Stimulated activated CD4-positive, alpha-beta T cell treated with anti-CD3 and anti-CD28 coated beads, Interleukin-1b, Interleukin-23, amount 100 ng/mL, for 24 hours (primary cell): ENCODE data around the gene TOPBP1.
"Not testable (repeated sequence)": the region's sequence is repeated elsewhere in the genome, so short reads cannot be mapped to it uniquely, and the experiment has no call there.

Experiments used
- DNase-seq, 4 experiments: peaks; one replicate each; pipeline ENCODE4 v3.0.0-alpha.2; 2020; ENCODE audit warnings: low read depth in 4 of 4, low spot score in 1 of 4

TOPBP1 gene

DNA sequence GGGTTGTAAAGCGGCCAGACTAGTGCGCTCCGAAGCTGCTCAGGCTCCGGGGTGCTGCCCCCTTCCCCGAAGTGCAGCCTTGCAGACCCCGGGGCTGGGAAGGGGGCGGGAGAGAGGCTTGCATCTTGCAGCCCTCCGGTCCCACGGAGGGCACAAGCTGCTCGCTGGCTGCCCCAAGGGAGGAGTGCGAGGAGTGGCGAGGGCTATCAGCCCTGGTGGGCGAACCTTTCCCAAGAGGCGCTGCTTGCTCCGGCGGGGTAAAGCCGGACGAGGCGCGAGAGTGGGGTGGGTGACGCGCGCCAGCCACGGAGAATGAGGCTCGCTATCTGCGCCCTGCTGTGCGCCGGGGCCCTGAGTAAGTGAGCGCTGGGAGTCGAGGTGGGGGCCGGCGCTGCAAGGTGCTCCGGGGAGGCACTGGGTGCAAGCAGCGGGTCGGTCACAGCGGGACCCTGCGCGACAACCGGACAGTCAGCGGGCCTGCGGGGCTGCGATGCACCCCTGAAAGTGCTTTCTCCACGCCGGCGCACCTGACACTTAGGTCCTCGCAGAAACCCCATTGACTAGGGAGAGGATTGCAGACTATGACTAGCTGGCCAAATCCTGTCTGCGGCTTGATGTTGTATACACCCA, 12.7 kb upstream of the TOPBP1 start:
- DNase-seq = no peak

DNA sequence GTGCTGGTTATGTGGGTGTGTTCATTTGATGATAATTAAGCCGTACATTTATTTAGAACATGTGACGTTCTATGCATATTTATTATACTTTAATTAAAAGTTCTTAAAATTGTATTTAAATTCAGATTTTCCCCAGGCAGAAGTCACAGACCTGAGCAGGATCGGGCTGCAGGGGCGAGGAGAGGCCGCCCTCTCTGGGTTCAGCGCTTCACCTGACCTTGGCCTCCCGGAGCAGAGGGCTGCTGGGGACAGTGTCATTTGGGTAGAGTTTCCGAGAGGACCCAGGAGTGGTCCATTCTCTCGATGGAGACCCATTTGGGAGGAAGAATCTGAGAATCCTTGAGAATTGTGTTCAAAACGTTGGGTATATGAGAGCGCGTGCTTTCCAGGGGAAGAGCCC, 12.0 kb upstream of the TOPBP1 start:
- no peak for DNase-seq

- DNase-seq = no peak
Measured at GRCh38 chr3:133672461-133672860, 10.7 kb upstream of the TOPBP1 start.

DNA sequence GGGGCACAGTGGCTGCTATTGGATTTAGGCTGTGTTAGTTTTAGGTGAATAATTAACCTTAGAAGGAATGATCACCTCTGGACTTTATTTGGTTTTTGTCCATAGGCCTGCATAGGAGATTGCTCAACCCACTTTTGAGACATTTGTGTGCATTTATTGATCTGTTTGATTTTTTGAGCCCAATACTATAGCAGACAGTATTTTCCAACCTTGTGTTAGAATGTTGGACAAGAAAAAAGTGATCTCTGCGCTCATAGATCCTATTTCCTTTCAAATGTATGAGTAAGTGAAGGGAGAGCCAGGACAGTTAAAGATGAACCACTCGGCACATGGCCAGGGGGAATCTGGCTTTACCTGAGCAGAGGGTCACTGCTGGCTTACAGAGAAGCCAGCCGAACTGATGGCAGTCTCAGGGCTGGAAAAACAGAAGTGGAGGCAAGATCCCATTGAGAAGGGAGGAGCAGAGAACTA, 8.8 kb upstream of the TOPBP1 start:
- DNase-seq = no peak

DNA sequence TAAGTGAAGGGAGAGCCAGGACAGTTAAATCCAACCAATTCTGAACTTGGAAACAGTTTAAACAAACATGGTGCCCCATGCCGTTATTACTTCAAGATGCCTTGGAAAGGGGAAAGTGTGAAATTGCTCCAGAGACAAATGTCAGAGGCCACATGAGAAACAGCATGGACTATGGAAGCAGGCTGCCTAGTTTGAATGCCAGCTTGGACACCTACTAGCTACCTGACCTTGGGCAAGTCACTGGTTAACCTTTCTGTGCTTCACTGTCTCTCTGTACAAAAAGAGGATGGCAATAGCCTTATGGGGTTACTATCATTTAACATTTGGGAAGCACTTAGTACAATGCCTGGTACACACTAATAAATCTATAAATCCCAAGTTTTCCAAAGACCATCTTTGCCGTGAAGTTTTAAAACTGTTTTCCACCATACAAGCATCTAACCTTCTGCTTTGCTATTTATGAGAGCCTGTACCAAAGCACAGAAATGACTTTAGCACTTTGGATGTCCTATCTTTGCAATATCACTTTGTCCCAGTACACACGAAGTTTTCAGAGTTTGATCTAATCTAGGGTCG, 8.3 kb upstream of the TOPBP1 start:
- no peak for DNase-seq

DNA sequence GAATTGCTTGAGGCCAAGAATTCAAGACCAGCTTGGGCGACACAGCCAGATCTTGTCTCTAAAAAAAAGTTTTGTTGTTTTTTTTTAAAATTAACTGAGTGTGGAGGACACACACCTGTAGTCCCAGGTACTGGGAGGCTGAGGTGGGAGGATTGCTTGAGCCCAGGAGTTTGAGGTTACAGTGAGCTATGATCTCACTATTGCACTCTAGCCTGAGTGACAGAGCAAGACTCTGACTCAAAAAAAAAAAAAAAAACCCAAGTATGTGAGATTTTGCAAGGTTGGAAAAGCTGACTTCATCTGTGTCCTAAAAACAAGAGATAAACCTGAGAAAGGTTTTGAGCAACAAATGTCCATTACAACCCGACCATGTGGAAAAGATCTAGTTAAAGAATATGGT, 5.4 kb upstream of the TOPBP1 start:
- DNase-seq = no peak

DNA sequence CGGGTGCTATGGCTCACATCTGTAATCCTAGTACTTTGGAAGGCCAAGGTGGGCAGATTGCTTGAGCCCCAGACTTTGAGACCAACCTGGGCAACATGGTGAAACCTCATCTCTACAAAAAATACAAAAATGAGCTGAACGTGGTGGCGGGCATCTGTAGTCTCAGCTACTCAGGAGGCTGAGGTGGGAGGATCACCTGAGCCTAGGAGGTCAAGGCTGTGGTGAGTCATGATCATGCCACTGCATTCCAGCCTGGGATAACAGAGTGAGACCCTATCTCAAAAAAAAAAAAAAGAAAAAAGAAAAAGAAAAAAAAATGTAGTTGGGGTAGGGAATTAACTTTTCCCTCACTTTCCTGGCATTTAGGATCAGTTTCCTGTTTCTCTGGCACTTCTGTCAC, 3.4 kb upstream of the TOPBP1 start:
- not testable (repeated sequence) for DNase-seq

DNA sequence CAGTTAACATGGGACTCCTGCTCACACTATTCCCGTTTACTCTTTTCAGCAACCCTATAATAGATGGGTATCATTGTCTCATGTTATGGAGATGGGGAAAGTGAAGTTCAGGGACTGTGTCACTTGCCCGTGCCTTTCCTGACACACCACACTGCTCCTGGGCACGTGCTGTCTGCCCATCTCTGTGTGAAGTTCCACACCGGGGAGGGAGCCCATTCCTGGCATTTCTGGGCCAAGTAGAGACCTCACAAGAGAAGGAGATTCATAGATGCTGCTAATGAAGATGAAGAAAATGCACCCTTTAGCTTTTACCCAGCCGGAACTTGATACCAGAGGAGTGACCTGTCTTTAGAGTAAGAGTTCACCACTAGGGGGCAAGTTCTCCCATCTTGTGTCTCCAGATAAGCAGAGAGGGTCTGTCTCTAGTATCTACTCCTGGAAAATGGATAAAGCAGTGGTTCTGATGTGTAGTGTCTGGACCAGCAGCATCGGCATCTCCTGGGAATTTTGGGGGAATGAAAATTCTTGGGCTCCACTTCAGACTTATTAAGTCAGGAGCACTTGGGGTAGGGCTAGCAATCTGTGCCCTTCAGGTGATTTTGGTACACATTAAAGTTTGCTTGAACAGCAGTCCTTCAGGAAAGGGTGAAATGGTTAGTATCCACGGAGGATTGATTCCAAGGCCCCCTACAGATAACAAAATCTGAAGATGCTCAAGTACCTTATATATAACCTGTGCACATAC, 2.0 kb upstream of the TOPBP1 start:
- DNase-seq = no peak

- peak in 2 of 4 experiments; percentile 5 to 15 for DNase-seq
Measured at GRCh38 chr3:133662278-133662651, 524 bp upstream of the TOPBP1 start.

DNA sequence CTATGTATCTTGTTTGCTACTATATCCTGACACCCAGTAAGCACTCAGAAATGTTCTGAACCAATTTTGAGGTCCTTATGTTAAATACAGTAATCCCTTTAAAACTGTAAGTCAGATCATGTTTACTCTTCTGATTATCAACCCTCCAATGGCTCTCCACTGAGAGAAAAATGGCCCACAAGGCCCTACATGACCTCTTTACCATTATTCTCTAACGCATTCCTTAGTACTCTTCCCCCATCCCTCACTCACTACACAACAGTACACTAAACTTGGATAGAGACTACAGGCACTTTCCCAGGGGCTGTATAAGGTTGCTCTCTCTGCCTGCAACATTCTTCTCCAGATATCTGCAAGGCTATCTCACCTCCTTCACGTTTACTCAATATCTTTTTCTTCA, 1.9 kb downstream of the TOPBP1 start:
- DNase-seq = no peak

DNA sequence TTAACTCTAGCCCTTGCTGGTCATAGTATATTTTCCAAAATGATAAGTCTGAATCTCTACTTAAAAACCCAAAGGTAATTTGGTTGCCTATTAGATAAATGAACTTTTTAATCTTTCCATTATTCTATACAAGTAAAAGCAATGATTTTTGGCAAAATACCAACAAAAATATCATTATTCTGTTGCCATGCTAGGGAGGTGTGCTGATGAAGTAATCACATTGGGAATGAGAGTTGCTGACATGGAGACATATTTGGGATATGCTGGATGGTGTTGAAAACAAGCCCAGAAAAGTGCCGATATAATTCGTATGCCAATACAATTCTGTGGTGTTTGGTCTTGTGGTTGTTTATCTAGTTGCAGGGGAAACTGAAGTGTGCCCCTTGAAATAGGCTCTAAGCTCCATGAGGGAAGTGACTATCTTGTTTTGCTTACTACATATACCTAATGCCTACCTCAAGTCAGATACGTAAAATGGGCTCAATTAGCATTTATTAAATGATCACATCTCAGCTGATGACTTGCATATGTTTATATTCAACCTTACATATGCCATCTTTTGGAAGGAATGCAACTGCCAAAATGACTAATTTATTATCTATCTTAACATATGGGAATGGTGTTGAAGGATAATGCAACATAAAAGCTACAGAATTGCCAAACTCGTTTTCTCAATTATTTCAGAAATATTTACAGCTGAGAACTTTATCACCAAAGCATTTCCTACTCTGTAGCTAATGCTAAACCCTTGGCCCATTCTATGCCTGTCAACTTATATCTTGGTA, 5.8 kb downstream of the TOPBP1 start:
- DNase-seq = no peak

DNA sequence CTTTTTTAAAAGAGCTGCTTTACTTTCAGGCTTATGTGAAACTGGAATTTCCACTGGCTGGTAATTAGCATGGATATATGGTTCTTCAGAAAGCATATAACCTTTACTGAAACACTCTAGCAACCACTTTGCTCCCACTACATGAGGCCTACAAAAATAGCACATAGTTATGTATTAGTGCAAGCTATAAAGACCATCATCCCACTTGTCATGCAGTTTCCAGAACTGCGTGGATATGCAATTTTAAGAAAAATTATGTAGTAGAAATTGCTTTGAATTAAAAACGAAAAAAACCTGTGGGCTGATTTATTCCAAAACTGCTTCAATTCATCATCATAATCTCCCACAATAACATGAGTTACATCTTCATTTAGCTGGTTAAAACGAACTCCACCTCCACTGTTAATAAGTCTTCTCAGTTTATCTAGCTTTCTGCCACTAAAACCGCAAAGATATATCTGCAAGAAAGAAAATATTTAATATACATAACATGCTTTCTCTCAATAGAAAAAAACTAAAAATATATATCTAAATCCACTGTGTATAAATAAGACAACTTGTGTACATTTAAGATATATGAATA, 12.2 kb downstream of the TOPBP1 start:
- no peak for DNase-seq

DNA sequence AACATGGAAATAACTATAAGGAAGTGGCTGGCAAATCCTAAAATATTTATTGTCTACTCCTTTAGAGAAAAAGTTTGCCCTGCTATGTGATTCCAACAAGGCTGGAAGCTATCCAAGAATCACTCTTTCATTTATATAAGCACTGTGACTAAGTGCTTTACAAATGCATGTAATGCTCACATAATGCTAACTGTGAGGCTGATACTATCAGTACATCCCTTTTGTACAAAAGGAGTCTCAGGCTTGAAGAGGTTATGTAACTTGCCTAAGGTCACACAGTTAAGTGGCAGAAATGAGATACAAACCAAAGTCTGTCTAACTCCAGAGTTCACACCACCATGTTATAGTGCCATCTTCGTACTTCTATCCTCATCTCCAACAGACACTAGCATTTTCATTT, 17.0 kb downstream of the TOPBP1 start:
- no peak for DNase-seq

GRCh38 chr3:133643611-133644010, 18.1 kb downstream of the TOPBP1 start:
- DNase-seq = no peak

DNA sequence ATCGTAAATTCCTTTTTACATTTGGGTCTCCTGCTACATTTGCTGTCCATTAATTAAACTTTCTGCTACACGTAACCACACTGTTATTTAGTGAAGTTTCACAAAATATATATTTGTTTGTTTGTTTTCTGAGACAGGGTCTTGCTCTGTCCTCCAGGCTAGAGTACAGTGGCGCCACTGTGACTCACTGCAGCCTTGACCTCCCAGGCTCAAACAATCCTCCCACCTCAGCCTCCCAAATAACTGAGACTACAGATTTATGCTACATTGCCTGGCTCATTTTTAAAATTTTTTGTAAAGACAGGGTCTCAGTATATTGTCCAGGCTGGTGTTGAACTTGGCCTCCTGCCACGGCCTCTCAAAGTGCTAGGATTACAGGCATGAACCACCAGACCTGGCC, 20.5 kb downstream of the TOPBP1 start:
- DNase-seq = no peak

GRCh38 chr3:133633439-133633838, 28.3 kb downstream of the TOPBP1 start:
- DNase-seq = no peak

GRCh38 chr3:133629146-133629545, 32.6 kb downstream of the TOPBP1 start:
- DNase-seq = no peak

- no peak for DNase-seq
Measured at GRCh38 chr3:133627789-133628188, 34.0 kb downstream of the TOPBP1 start.

DNA sequence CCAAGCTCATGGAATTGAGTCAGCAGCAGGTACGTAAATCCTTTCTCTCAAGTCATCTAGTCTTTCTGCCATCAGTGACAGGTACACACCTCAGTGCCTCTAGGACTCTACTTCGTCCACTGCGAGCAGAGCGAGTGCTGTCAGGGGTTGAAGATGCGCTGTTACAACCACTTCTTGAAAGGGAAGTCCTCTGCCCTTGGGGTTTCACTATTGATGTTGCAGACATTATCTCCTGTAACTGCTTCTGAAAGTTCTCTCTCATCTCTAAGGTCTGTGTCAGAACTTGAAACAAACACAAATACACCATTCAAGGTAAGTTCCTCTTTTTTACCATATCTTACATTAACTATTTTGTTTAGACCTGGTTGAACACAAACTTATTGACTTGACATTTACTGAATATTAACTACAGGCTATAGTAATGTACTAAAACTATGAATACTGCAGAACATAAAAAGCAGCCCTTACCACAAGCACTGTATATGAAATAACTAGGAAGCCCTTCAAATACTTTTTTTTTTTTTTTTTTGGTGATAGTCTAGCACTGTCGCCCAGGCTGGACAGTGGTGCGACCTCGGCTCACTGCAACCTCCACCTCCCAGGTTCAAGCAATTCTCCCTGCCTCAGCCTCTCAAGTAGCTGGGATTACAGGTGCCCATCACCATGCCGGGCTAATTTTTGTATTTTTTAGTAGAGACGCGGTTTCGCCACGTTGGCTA, 41.5 kb downstream of the TOPBP1 start:
- DNase-seq = no peak

DNA sequence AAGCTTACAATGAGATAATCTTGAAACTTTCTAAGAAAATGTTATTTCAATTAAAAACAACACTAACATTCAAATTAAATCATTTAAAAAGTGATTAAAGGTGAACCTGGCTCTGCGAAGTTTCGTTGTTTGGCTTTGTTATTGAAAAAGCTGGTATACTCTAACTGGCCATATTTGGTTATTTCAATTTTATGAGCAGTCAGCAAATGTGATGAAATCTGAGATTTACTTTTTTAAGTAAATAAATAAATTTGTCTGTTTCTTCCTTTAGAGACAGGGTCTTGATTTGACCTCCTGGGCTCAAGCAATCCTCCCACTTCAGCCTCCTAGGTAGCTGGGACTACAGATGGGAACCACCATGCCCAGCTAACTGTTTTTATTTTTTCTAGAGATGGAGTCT, 50.2 kb downstream of the TOPBP1 start:
- DNase-seq = no peak

- DNase-seq = no peak
Measured at GRCh38 chr3:133610031-133610430, 51.7 kb downstream of the TOPBP1 start.
